ENCODE measurements around the gene TRIP12. TPM values are rescaled to one million over a fixed set of nuclear protein-coding genes. Genes with fewer than 3 reads are reported as not detected.
A peak's percentile ranks its signal among the peaks of the same experiment; 100 is the strongest.

TRIP12 gene
- total and polyA plus RNA-seq, 2 donors (not counting 1 experiment from before 2014, with no cell fraction given), result 30.9 to 274 TPM

GRCh38 chr2:229873123-229873581 lies 48.7 kb downstream of the TRIP12 start:
- Histone ChIP-seq H3K4me1 (ENCODE audit: control insufficient read depth in 2 of 2, insufficient read depth in 2 of 2, low read length in 2 of 2) (peaks cover 7 to 8% of the 10 kb centered on the region in 2 donors), H4K20me1 (ENCODE audit: control insufficient read depth, insufficient read depth, low read length, poor library complexity, severe bottlenecking) (peaks cover 42% of the 10 kb centered on the region), H3K9me3 (ENCODE audit: control extremely low read depth in 1 of 3, control insufficient read depth in 2 of 3, insufficient read depth in 1 of 3, low read length in 2 of 3) (no peaks in the 10 kb centered on the region), H2AFZ (ENCODE audit: insufficient read depth, low read depth, low read length, poor library complexity, severe bottlenecking) (no peak overlapping the region), H3K4me3 (ENCODE audit: control extremely low read depth in 1 of 5, extremely low read depth in 1 of 5, insufficient read depth in 1 of 5, low read depth in 2 of 5, low read length in 4 of 5) (no peak overlapping the region), H3K36me3 (replicated peaks in 1 of 2; ENCODE audit: control extremely low read depth in 1 of 2, control insufficient read depth in 1 of 2, extremely low read depth in 1 of 2, insufficient read depth in 2 of 2, low read length in 1 of 2) (peaks cover 3 to 36% of the 10 kb centered on the region in 2 experiments), H3K27ac (ENCODE audit: low read length in 2 of 2) (peak overlapping the region in 1 of 2 donors; percentile 35), H3K9ac (ENCODE audit: low read length) (no peak overlapping the region), H3K79me2 (ENCODE audit: control insufficient read depth, insufficient read depth, low read length) (peaks cover 89% of the 10 kb centered on the region), H3K4me2 (replicated peaks; ENCODE audit: low read depth, low read length, poor library complexity, severe bottlenecking) (peak overlapping the region; percentile 21), H3K27me3 (replicated peaks in 1 of 4; ENCODE audit: control extremely low read depth in 1 of 4, control insufficient read depth in 3 of 4, insufficient read depth in 4 of 4, low read length in 3 of 4) (no peaks in the 10 kb centered on the region)
- ChIA-PET POLR2A (no interaction called here), CTCF (no interaction called here)
- peak; percentile 12 for DNase-seq
- Mint-ChIP-seq H3K4me1 (peaks cover 35% of the 10 kb centered on the region), H3K4me3 (peak overlapping the region; percentile 38), H3K27me3 (no peaks in the 10 kb centered on the region), H3K9me3 (ENCODE audit: insufficient read depth) (no peaks in the 10 kb centered on the region), H3K27ac (peak overlapping the region; percentile 69)
- no CpG with 5 or more reads among the region's 1 CpG for WGBS (ENCODE audit: insufficient coverage)
- ATAC-seq (ENCODE audit: low read depth), result no peak
- TF ChIP-seq EZH2 (IDR thresholded peaks at IDR 0.05; ENCODE audit: borderline replicate concordance, insufficient read depth, low read depth, low read length, poor library complexity, severe bottlenecking) (no peak), CTCF (IDR thresholded peaks at IDR 0.05) (no peak)
- intact Hi-C loops (cut with micrococcal nuclease), result no loop called here

GRCh38 chr2:229870903-229871656 lies 50.7 kb downstream of the TRIP12 start:
- Histone ChIP-seq H3K4me2 (replicated peaks; ENCODE audit: low read depth, low read length, poor library complexity, severe bottlenecking) (no peak overlapping the region), H3K4me3 (ENCODE audit: control extremely low read depth in 1 of 5, extremely low read depth in 1 of 5, insufficient read depth in 1 of 5, low read depth in 2 of 5, low read length in 4 of 5) (no peak overlapping the region), H2AFZ (ENCODE audit: insufficient read depth, low read depth, low read length, poor library complexity, severe bottlenecking) (no peak overlapping the region), H3K4me1 (ENCODE audit: control insufficient read depth in 2 of 2, insufficient read depth in 2 of 2, low read length in 2 of 2) (peaks cover 7 to 8% of the 10 kb centered on the region in 2 donors), H3K27ac (ENCODE audit: low read length in 2 of 2) (no peak overlapping the region), H3K9me3 (ENCODE audit: control extremely low read depth in 1 of 3, control insufficient read depth in 2 of 3, insufficient read depth in 1 of 3, low read length in 2 of 3) (no peaks in the 10 kb centered on the region), H3K79me2 (ENCODE audit: control insufficient read depth, insufficient read depth, low read length) (peaks cover 92% of the 10 kb centered on the region), H4K20me1 (ENCODE audit: control insufficient read depth, insufficient read depth, low read length, poor library complexity, severe bottlenecking) (peaks cover 58% of the 10 kb centered on the region), H3K36me3 (replicated peaks in 1 of 2; ENCODE audit: control extremely low read depth in 1 of 2, control insufficient read depth in 1 of 2, extremely low read depth in 1 of 2, insufficient read depth in 2 of 2, low read length in 1 of 2) (peaks cover 3 to 21% of the 10 kb centered on the region in 2 experiments), H3K9ac (ENCODE audit: low read length) (no peak overlapping the region), H3K27me3 (replicated peaks in 1 of 4; ENCODE audit: control extremely low read depth in 1 of 4, control insufficient read depth in 3 of 4, insufficient read depth in 4 of 4, low read length in 3 of 4) (no peaks in the 10 kb centered on the region)
- ATAC-seq (ENCODE audit: low read depth) (no peak), DNase-seq (no peak)
- 100% methylated on average over 4 of the region's 6 CpGs for WGBS (ENCODE audit: insufficient coverage)
- Mint-ChIP-seq H3K27me3 (no peaks in the 10 kb centered on the region), H3K9me3 (ENCODE audit: insufficient read depth) (no peaks in the 10 kb centered on the region), H3K4me3 (no peak overlapping the region), H3K27ac (no peak overlapping the region), H3K4me1 (peaks cover 42% of the 10 kb centered on the region)
- POLR2A ChIA-PET, result no interaction called here
- TF ChIP-seq CTCF (IDR thresholded peaks at IDR 0.05) (no peak), EZH2 (IDR thresholded peaks at IDR 0.05; ENCODE audit: borderline replicate concordance, insufficient read depth, low read depth, low read length, poor library complexity, severe bottlenecking) (no peak)
- intact Hi-C loops (cut with micrococcal nuclease), result no loop called here
- CTCF ChIA-PET, result interaction anchor here (0.6 kb wide), 1 partner anchor 750 kb away, joined by 5 read pairs; no protein-coding TSS in a partner anchor
